Vagina (tissue), 2 donors: Measurements from ENCODE around the gene DPH7. TPM values are rescaled to one million over a fixed set of nuclear protein-coding genes. Genes with fewer than 3 reads are reported as not detected.
"Not testable (repeated sequence)": the region's sequence is repeated elsewhere in the genome, so short reads cannot be mapped to it uniquely, and the experiment has no call there.

ENCODE experiments used
- DNase-seq, 2 donors: peaks; one replicate each; pipeline ENCODE4 v3.0.0-alpha.2; 2017; ENCODE audit errors: extremely low spot score in 2 of 2
- H3K27ac ChIP-seq: fragments of 200-600 bp; sonication (generic); one replicate; pipeline ENCODE4 v1.5.1; 2019
- H3K27me3 ChIP-seq: fragments of 200-600 bp; sonication (generic); one replicate; pipeline ENCODE4 v1.5.1; 2019
- H3K36me3 ChIP-seq, 2 donors: fragments of 200-600 bp; sonication (generic); one replicate each; pipeline ENCODE4 v1.5.1; 2017 to 2019
- H3K4me1 ChIP-seq: fragments of 200-600 bp; sonication (generic); one replicate; pipeline ENCODE4 v1.5.1; 2019
- H3K4me3 ChIP-seq, 2 donors: fragments of 200-600 bp; sonication (generic); 1 replicate in 1 of 2; 2 replicates in 1 of 2; pipeline ENCODE4 v1.5.1; 2016 to 2019
- H3K9me3 ChIP-seq: fragments of 200-600 bp; sonication (generic); one replicate; pipeline ENCODE4 v1.5.1; 2019
- CTCF ChIP-seq, 3 experiments: fragments of 450-650 bp in 2 of 3; fragments of 200-600 bp in 1 of 3; sonication (generic) in 1 of 3; IDR thresholded peaks; one replicate each; pipeline ENCODE4 v1.5.1; 2017 to 2019; ENCODE audit warnings: antibody characterized with exemption in 3 of 3, mild to moderate bottlenecking in 2 of 3, moderate library complexity in 2 of 3
- POLR2A ChIP-seq, 2 donors: fragments of 450-650 bp; IDR thresholded peaks; one replicate each; pipeline ENCODE4 v1.6.1; 2017; ENCODE audit warnings: antibody characterized with exemption in 2 of 2, mild to moderate bottlenecking in 2 of 2, moderate library complexity in 2 of 2
- POLR2AphosphoS5 ChIP-seq, 2 donors: sonication (generic); formaldehyde crosslinking; IDR thresholded peaks; one replicate each; pipeline ENCODE4 v1.9.0; 2017; ENCODE audit warnings: antibody characterized with exemption in 2 of 2, mild to moderate bottlenecking in 2 of 2, low read depth in 1 of 2; ENCODE audit not compliant: insufficient read depth in 1 of 2
- intact Hi-C: fragments of 100-400 bp; cut with DNase I; formaldehyde crosslinking; loops from one replicate; pipeline ENCODE4 v1.15.1; 2023
- total RNA-seq: library from RNA; depleted of rRNA; stranded (reverse); fragments of >200 nt; gene quantifications from one replicate; pipeline ENCODE4 v1.2.3, GENCODE V29; 2016

DPH7 gene
- total RNA-seq, 1 donor from 2014 or later, result 32.9 TPM

GRCh38 chr9:137551264-137552021, 27.3 kb downstream of the DPH7 start, which contains the start of gene MRPL41:
Gene MRPL41, plus strand, starts transcription at chr9:137551879. Its CDS starts 203 bp downstream, at chr9:137552082.
- Histone ChIP-seq H3K4me3 (peak within 1 kb of the TSS; percentile 85 to 90), H3K4me1 (peaks cover 20% of the 10 kb centered on the region), H3K36me3 (peaks cover 0 to 18% of the 10 kb centered on the region in 2 donors), H3K9me3 (no peaks in the 10 kb centered on the region), H3K27ac (peak within 1 kb of the TSS; percentile 93), H3K27me3 (no peaks in the 10 kb centered on the region)
- intact Hi-C loops, result no loop called here
- peak in 1 of 2 donors; percentile 40 for TF ChIP-seq POLR2A (IDR thresholded peaks at IDR 0.05)
- TF ChIP-seq POLR2AphosphoS5 (IDR thresholded peaks at IDR 0.05; ENCODE audit: insufficient read depth in 1 of 2, low read depth in 1 of 2), result peak in 1 of 2 donors; percentile 66
- TF ChIP-seq CTCF (IDR thresholded peaks at IDR 0.05), result peak in 2 of 3 experiments; percentile 15 to 34
- no peak for DNase-seq

GRCh38 chr9:137550958-137551263, 27.8 kb downstream of the DPH7 start:
- H3K27me3 ChIP-seq, H3K9me3 ChIP-seq, DNase-seq, intact Hi-C loops: not testable (repeated sequence)
- H3K27ac ChIP-seq, result peak overlapping the region; percentile 93
- peaks cover 20% of the 10 kb centered on the region for H3K4me1 ChIP-seq
- peak overlapping the region; percentile 58 to 85 for H3K4me3 ChIP-seq
- peaks cover 0 to 13% of the 10 kb centered on the region in 2 donors for H3K36me3 ChIP-seq

- Histone ChIP-seq H3K27me3 (no peaks in the 10 kb centered on the region), H3K4me1 (peaks cover 20% of the 10 kb centered on the region), H3K9me3 (no peaks in the 10 kb centered on the region), H3K27ac (peak within 1 kb of the TSS; percentile 93), H3K4me3 (peak within 1 kb of the TSS; percentile 58 to 85), H3K36me3 (peaks cover 0 to 7% of the 10 kb centered on the region in 2 donors)
- intact Hi-C loops, result no loop called here
- TF ChIP-seq POLR2AphosphoS5 (IDR thresholded peaks at IDR 0.05; ENCODE audit: insufficient read depth in 1 of 2, low read depth in 1 of 2) (peak; percentile 63 to 96), CTCF (IDR thresholded peaks at IDR 0.05) (no peak)
- no peak for DNase-seq
Observed at GRCh38 chr9:137550231-137550621, 28.5 kb downstream of the DPH7 start, which contains the start of gene PNPLA7. Gene PNPLA7, minus strand, starts transcription at chr9:137550402. Its CDS starts 205 bp downstream, at chr9:137550197.

- no peak for DNase-seq
- H3K4me1 ChIP-seq, result peaks cover 22% of the 10 kb centered on the region
- intact Hi-C loops, result no loop called here
- no peak for TF ChIP-seq POLR2AphosphoS5 (IDR thresholded peaks at IDR 0.05; ENCODE audit: insufficient read depth in 1 of 2, low read depth in 1 of 2)
- TF ChIP-seq POLR2A (IDR thresholded peaks at IDR 0.05), result no peak
- no peak for TF ChIP-seq CTCF (IDR thresholded peaks at IDR 0.05)
- H3K27me3 ChIP-seq, result no peaks in the 10 kb centered on the region
- no peaks in the 10 kb centered on the region for H3K36me3 ChIP-seq
- H3K9me3 ChIP-seq, result no peaks in the 10 kb centered on the region
- peak overlapping the region; percentile 3 for H3K27ac ChIP-seq
- H3K4me3 ChIP-seq, result no peak overlapping the region
Observed at GRCh38 chr9:137547687-137548543, 30.8 kb downstream of the DPH7 start.

GRCh38 chr9:137545123-137545522, 33.6 kb downstream of the DPH7 start:
- Histone ChIP-seq H3K36me3 (no peaks in the 10 kb centered on the region), H3K4me3 (no peak overlapping the region), H3K4me1 (peaks cover 14% of the 10 kb centered on the region), H3K9me3 (no peaks in the 10 kb centered on the region), H3K27ac (peak overlapping the region; percentile 65), H3K27me3 (no peaks in the 10 kb centered on the region)
- DNase-seq, result no peak
- TF ChIP-seq POLR2AphosphoS5 (IDR thresholded peaks at IDR 0.05; ENCODE audit: insufficient read depth in 1 of 2, low read depth in 1 of 2), result no peak
- no peak for TF ChIP-seq CTCF (IDR thresholded peaks at IDR 0.05)
- TF ChIP-seq POLR2A (IDR thresholded peaks at IDR 0.05), result no peak
- intact Hi-C loops, result no loop called here
